ENCODE data around the gene CCT3. TPM values are rescaled to one million over a fixed set of nuclear protein-coding genes. Genes with fewer than 3 reads are reported as not detected.
"Not testable (repeated sequence)": the region's sequence is repeated elsewhere in the genome, so short reads cannot be mapped to it uniquely, and the experiment has no call there.

The CCT3 gene
- polyA plus RNA-seq, 1 donor = 215 TPM

GRCh38 chr1:156356875-156357534 is 18.9 kb upstream of the CCT3 start:
- DNase-seq = peak; percentile 62 to 74
- Histone ChIP-seq H3K9me3 (ENCODE audit: control insufficient read depth, low read depth, low read length) (no peaks in the 10 kb centered on the region), H3K27ac (ENCODE audit: low read length) (no peak overlapping the region), H3K4me3 (ENCODE audit: low read length) (peak overlapping the region; percentile 1), H3K4me1 (ENCODE audit: control insufficient read depth, insufficient read depth, low read length) (peaks cover 18% of the 10 kb centered on the region), H3K36me3 (ENCODE audit: control insufficient read depth, insufficient read depth, low read length) (no peaks in the 10 kb centered on the region), H3K27me3 (ENCODE audit: control insufficient read depth, insufficient read depth, low read length) (peaks cover 23% of the 10 kb centered on the region)
- WGBS (ENCODE audit: insufficient coverage, low lambda C conversion rate) = no CpG with 5 or more reads among the region's 22 CpGs

DNA sequence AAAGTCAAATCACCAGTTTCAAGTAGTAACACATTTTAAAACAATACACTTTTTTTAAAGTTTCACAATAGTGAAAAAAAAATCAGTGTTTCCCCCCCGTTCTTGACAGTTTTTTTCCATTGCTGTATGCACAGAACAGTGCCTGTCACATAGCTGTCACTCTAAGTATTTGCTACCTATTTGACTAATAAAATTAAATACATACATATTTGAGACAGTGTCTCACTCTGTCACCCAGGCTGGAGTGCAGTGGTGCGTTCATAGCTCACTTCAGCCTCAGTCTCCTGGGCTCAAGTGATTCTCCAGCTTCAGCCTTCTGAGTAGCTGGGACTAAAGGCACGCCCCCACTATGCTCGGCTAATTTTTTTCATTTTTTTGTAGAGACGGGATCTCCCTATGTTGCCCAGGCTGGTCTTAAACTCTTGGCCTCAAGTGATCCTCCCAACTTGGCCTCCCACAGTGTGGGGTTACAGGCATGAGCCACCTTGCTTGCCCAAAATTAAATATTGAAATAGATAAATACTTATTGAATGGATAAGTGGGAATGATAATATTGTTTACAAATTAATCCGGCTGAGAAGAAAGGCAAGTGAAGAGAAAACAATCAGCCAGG is 18.3 kb upstream of the CCT3 start:
- Histone ChIP-seq H3K9me3 (ENCODE audit: control insufficient read depth, low read depth, low read length) (no peaks in the 10 kb centered on the region), H3K4me1 (ENCODE audit: control insufficient read depth, insufficient read depth, low read length) (peaks cover 18% of the 10 kb centered on the region), H3K27ac (ENCODE audit: low read length) (no peak overlapping the region), H3K36me3 (ENCODE audit: control insufficient read depth, insufficient read depth, low read length) (no peaks in the 10 kb centered on the region), H3K27me3 (ENCODE audit: control insufficient read depth, insufficient read depth, low read length) (peaks cover 23% of the 10 kb centered on the region), H3K4me3 (ENCODE audit: low read length) (no peak overlapping the region)
- DNase-seq = no peak
- 60% methylated on average over 1 of the region's 6 CpGs for WGBS (ENCODE audit: insufficient coverage, low lambda C conversion rate)

- not testable (repeated sequence) for H3K4me3 ChIP-seq (ENCODE audit: low read length); H3K36me3 ChIP-seq (ENCODE audit: control insufficient read depth, insufficient read depth, low read length); H3K9me3 ChIP-seq (ENCODE audit: control insufficient read depth, low read depth, low read length); H3K27ac ChIP-seq (ENCODE audit: low read length); H3K4me1 ChIP-seq (ENCODE audit: control insufficient read depth, insufficient read depth, low read length); DNase-seq
- H3K27me3 ChIP-seq (ENCODE audit: control insufficient read depth, insufficient read depth, low read length) = peaks cover 22% of the 10 kb centered on the region
- WGBS (ENCODE audit: insufficient coverage, low lambda C conversion rate) = 100% methylated on average over 1 of the region's 13 CpGs
These were observed 14.4 kb upstream of the CCT3 start for GRCh38 chr1:156352481-156352880.

GRCh38 chr1:156347331-156347730 is 9.2 kb upstream of the CCT3 start:
- DNase-seq = no peak
- no peak overlapping the region for H3K4me3 ChIP-seq (ENCODE audit: low read length)
- H3K9me3 ChIP-seq (ENCODE audit: control insufficient read depth, low read depth, low read length) = no peaks in the 10 kb centered on the region
- H3K4me1 ChIP-seq (ENCODE audit: control insufficient read depth, insufficient read depth, low read length) = no peaks in the 10 kb centered on the region
- no peaks in the 10 kb centered on the region for H3K36me3 ChIP-seq (ENCODE audit: control insufficient read depth, insufficient read depth, low read length)
- H3K27ac ChIP-seq (ENCODE audit: low read length) = no peak overlapping the region
- no CpG with 5 or more reads among the region's 4 CpGs for WGBS (ENCODE audit: insufficient coverage, low lambda C conversion rate)
- peaks cover 2% of the 10 kb centered on the region for H3K27me3 ChIP-seq (ENCODE audit: control insufficient read depth, insufficient read depth, low read length)

- DNase-seq = no peak
These were observed 8.5 kb upstream of the CCT3 start for GRCh38 chr1:156346636-156347035.

GRCh38 chr1:156346035-156346434 is 7.9 kb upstream of the CCT3 start:
- WGBS (ENCODE audit: insufficient coverage, low lambda C conversion rate) = 100% methylated on average over 1 of the region's 2 CpGs
- not testable (repeated sequence) for H3K4me1 ChIP-seq (ENCODE audit: control insufficient read depth, insufficient read depth, low read length); DNase-seq; H3K27ac ChIP-seq (ENCODE audit: low read length); H3K27me3 ChIP-seq (ENCODE audit: control insufficient read depth, insufficient read depth, low read length); H3K36me3 ChIP-seq (ENCODE audit: control insufficient read depth, insufficient read depth, low read length); H3K9me3 ChIP-seq (ENCODE audit: control insufficient read depth, low read depth, low read length); H3K4me3 ChIP-seq (ENCODE audit: low read length)

More at GRCh38 chr1:156346636-156347035, 8.5 kb upstream of the CCT3 start:
- WGBS (ENCODE audit: insufficient coverage, low lambda C conversion rate) = no CpG with 5 or more reads among the region's 2 CpGs
- Histone ChIP-seq H3K9me3 (ENCODE audit: control insufficient read depth, low read depth, low read length) (no peaks in the 10 kb centered on the region), H3K27me3 (ENCODE audit: control insufficient read depth, insufficient read depth, low read length) (peaks cover 2% of the 10 kb centered on the region), H3K36me3 (ENCODE audit: control insufficient read depth, insufficient read depth, low read length) (no peaks in the 10 kb centered on the region), H3K4me3 (ENCODE audit: low read length) (no peak overlapping the region), H3K4me1 (ENCODE audit: control insufficient read depth, insufficient read depth, low read length) (no peaks in the 10 kb centered on the region), H3K27ac (ENCODE audit: low read length) (no peak overlapping the region)

- Histone ChIP-seq H3K36me3 (ENCODE audit: control insufficient read depth, insufficient read depth, low read length) (no peaks in the 10 kb centered on the region), H3K4me3 (ENCODE audit: low read length) (no peak overlapping the region), H3K9me3 (ENCODE audit: control insufficient read depth, low read depth, low read length) (no peaks in the 10 kb centered on the region), H3K27me3 (ENCODE audit: control insufficient read depth, insufficient read depth, low read length) (peaks cover 2% of the 10 kb centered on the region), H3K27ac (ENCODE audit: low read length) (no peak overlapping the region), H3K4me1 (ENCODE audit: control insufficient read depth, insufficient read depth, low read length) (no peaks in the 10 kb centered on the region)
- no peak for DNase-seq
- WGBS (ENCODE audit: insufficient coverage, low lambda C conversion rate) = no CpG with 5 or more reads among the region's 3 CpGs
These were observed 6.3 kb upstream of the CCT3 start for GRCh38 chr1:156344409-156344808.

GRCh38 chr1:156342166-156342955 is 4.3 kb upstream of the CCT3 start:
- Histone ChIP-seq H3K4me3 (ENCODE audit: low read length) (no peak overlapping the region), H3K9me3 (ENCODE audit: control insufficient read depth, low read depth, low read length) (no peaks in the 10 kb centered on the region), H3K27ac (ENCODE audit: low read length) (no peak overlapping the region), H3K27me3 (ENCODE audit: control insufficient read depth, insufficient read depth, low read length) (peaks cover 2% of the 10 kb centered on the region), H3K36me3 (ENCODE audit: control insufficient read depth, insufficient read depth, low read length) (no peaks in the 10 kb centered on the region), H3K4me1 (ENCODE audit: control insufficient read depth, insufficient read depth, low read length) (no peaks in the 10 kb centered on the region)
- no CpG with 5 or more reads among the region's 1 CpG for WGBS (ENCODE audit: insufficient coverage, low lambda C conversion rate)
- no peak for DNase-seq

DNA sequence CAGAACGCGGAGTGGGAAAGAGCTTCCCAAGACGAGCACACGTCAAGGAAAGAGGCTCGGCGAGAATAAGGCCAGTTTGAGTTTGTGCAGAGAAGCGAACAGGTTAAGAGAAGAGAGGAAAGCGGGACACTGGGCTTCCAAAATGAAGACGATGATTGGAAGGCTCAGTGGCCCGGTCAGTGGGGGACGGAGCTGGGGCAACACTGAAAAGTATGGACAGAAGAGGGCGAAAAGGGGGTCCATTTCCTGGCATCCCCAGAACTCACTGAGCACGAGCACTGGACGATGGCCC is 258 bp downstream of the CCT3 start:
- Histone ChIP-seq H3K9me3 (ENCODE audit: control insufficient read depth, low read depth, low read length) (no peaks in the 10 kb centered on the region), H3K27me3 (ENCODE audit: control insufficient read depth, insufficient read depth, low read length) (no peaks in the 10 kb centered on the region), H3K4me1 (ENCODE audit: control insufficient read depth, insufficient read depth, low read length) (peaks cover 14% of the 10 kb centered on the region), H3K27ac (ENCODE audit: low read length) (peak overlapping the region; percentile 74), H3K36me3 (ENCODE audit: control insufficient read depth, insufficient read depth, low read length) (peaks cover 27% of the 10 kb centered on the region), H3K4me3 (ENCODE audit: low read length) (peak overlapping the region; percentile 94)
- 0% methylated on average over 7 of the region's 14 CpGs for WGBS (ENCODE audit: insufficient coverage, low lambda C conversion rate)
- DNase-seq = no peak

GRCh38 chr1:156337052-156337887 is 822 bp downstream of the CCT3 start:
- no peaks in the 10 kb centered on the region for H3K27me3 ChIP-seq (ENCODE audit: control insufficient read depth, insufficient read depth, low read length)
- peak overlapping the region; percentile 94 for H3K4me3 ChIP-seq (ENCODE audit: low read length)
- H3K36me3 ChIP-seq (ENCODE audit: control insufficient read depth, insufficient read depth, low read length) = peaks cover 32% of the 10 kb centered on the region
- peak overlapping the region; percentile 74 for H3K27ac ChIP-seq (ENCODE audit: low read length)
- 0% methylated on average over 3 of the region's 34 CpGs for whole genome bisulfite sequencing (ENCODE audit: insufficient coverage, low lambda C conversion rate)
- DNase-seq = peak in 1 of 2 donors; percentile 5
- H3K4me1 ChIP-seq (ENCODE audit: control insufficient read depth, insufficient read depth, low read length) = peaks cover 14% of the 10 kb centered on the region
- no peaks in the 10 kb centered on the region for H3K9me3 ChIP-seq (ENCODE audit: control insufficient read depth, low read depth, low read length)
